NCI-H2029 (cell line): Measurements from ENCODE around the gene RAPGEF3.

Experiments
- DNase-seq: peaks from one replicate; lab custom pipeline; 2025; lab: John Stamatoyannopoulos, UW

Gene RAPGEF3

GRCh38 chr12:47755655-47756562, 2.8 kb downstream of the RAPGEF3 start:
- DNase-seq, result no peak

- peak; percentile 84 for DNase-seq
Measured at GRCh38 chr12:47754881-47755280, 3.8 kb downstream of the RAPGEF3 start.

- no peak for DNase-seq
Measured at GRCh38 chr12:47754126-47754525, 4.6 kb downstream of the RAPGEF3 start.

GRCh38 chr12:47753021-47754001, 5.4 kb downstream of the RAPGEF3 start:
- peak; percentile 46 for DNase-seq

- DNase-seq, result no peak
Measured at GRCh38 chr12:47752552-47752951, 6.1 kb downstream of the RAPGEF3 start.

GRCh38 chr12:47752121-47752520, 6.6 kb downstream of the RAPGEF3 start:
- no peak for DNase-seq

- DNase-seq, result no peak
Measured at GRCh38 chr12:47751561-47751960, 7.1 kb downstream of the RAPGEF3 start.

- DNase-seq, result no peak
Measured at GRCh38 chr12:47750916-47751470, 7.7 kb downstream of the RAPGEF3 start.

GRCh38 chr12:47750229-47750798, 8.4 kb downstream of the RAPGEF3 start:
- DNase-seq, result no peak

- DNase-seq, result no peak
Measured at GRCh38 chr12:47748899-47749298, 9.8 kb downstream of the RAPGEF3 start.

GRCh38 chr12:47748507-47748828, 10.2 kb downstream of the RAPGEF3 start:
- no peak for DNase-seq

- DNase-seq, result no peak
Measured at GRCh38 chr12:47747596-47748506, 10.8 kb downstream of the RAPGEF3 start.

GRCh38 chr12:47747126-47747525, 11.6 kb downstream of the RAPGEF3 start:
- no peak for DNase-seq

GRCh38 chr12:47746523-47746922, 12.2 kb downstream of the RAPGEF3 start:
- no peak for DNase-seq

- DNase-seq, result no peak
Measured at GRCh38 chr12:47746073-47746472, 12.6 kb downstream of the RAPGEF3 start.

- no peak for DNase-seq
Measured at GRCh38 chr12:47745485-47746041, 13.1 kb downstream of the RAPGEF3 start.

- DNase-seq, result no peak
Measured at GRCh38 chr12:47744778-47745436, 13.8 kb downstream of the RAPGEF3 start.

- peak; percentile 66 for DNase-seq
Measured at GRCh38 chr12:47744005-47744651, 14.6 kb downstream of the RAPGEF3 start.

- DNase-seq, result no peak
Measured at GRCh38 chr12:47743311-47743860, 15.3 kb downstream of the RAPGEF3 start.
